Neural cell (in vitro differentiated cells): ENCODE results near the gene SRRM2.

Experiments used
- CTCF ChIP-seq: fragments of 450-650 bp; IDR thresholded peaks from 2 replicates; pipeline ENCODE4 v1.5.1; 2014; ENCODE audit warnings: antibody characterized with exemption, mild to moderate bottlenecking, moderate library complexity; ENCODE audit not compliant: poor library complexity, severe bottlenecking
- EP300 ChIP-seq: fragments of 450-650 bp; conservative IDR thresholded peaks from 2 replicates; pipeline ENCODE4 v1.6.1; 2014; ENCODE audit warnings: antibody characterized with exemption, mild to moderate bottlenecking, moderate library complexity; ENCODE audit not compliant: poor library complexity, severe bottlenecking
- EZH2 ChIP-seq: fragments of 200-600, 300-800 bp; shearing (Covaris generic), sonication (generic); IDR thresholded peaks from 2 replicates; pipeline ENCODE4 v1.6.1; 2014; ENCODE audit warnings: antibody characterized with exemption, low read length, borderline replicate concordance, mild to moderate bottlenecking; ENCODE audit not compliant: insufficient read depth, poor library complexity, severe bottlenecking
- MXI1 ChIP-seq: fragments of 450-650 bp; conservative IDR thresholded peaks from 2 replicates; pipeline ENCODE4 v1.6.1; 2014; ENCODE audit warnings: antibody characterized with exemption, mild to moderate bottlenecking; ENCODE audit not compliant: poor library complexity, severe bottlenecking
- POLR2AphosphoS5 ChIP-seq: IDR thresholded peaks from 2 replicates; pipeline ENCODE4 v1.6.1; 2012
- RAD21 ChIP-seq: fragments of 450-650 bp; conservative IDR thresholded peaks from 2 replicates; pipeline ENCODE4 v1.6.1; 2014; ENCODE audit warnings: antibody characterized with exemption, mild to moderate bottlenecking, moderate library complexity
- SMC3 ChIP-seq: fragments of 450-650 bp; conservative IDR thresholded peaks from 2 replicates; pipeline ENCODE4 v1.6.1; 2014; ENCODE audit warnings: antibody characterized with exemption, mild to moderate bottlenecking, moderate library complexity; ENCODE audit not compliant: poor library complexity
- TAF1 ChIP-seq: IDR thresholded peaks from 2 replicates; pipeline ENCODE4 v1.6.1; 2012; ENCODE audit warnings: low read depth
- TF ChIP-seq, protein P1 (sequence below): IDR thresholded peaks from 2 replicates; pipeline ENCODE4 v1.6.1; 2012; ENCODE audit warnings: borderline replicate concordance

DNA sequence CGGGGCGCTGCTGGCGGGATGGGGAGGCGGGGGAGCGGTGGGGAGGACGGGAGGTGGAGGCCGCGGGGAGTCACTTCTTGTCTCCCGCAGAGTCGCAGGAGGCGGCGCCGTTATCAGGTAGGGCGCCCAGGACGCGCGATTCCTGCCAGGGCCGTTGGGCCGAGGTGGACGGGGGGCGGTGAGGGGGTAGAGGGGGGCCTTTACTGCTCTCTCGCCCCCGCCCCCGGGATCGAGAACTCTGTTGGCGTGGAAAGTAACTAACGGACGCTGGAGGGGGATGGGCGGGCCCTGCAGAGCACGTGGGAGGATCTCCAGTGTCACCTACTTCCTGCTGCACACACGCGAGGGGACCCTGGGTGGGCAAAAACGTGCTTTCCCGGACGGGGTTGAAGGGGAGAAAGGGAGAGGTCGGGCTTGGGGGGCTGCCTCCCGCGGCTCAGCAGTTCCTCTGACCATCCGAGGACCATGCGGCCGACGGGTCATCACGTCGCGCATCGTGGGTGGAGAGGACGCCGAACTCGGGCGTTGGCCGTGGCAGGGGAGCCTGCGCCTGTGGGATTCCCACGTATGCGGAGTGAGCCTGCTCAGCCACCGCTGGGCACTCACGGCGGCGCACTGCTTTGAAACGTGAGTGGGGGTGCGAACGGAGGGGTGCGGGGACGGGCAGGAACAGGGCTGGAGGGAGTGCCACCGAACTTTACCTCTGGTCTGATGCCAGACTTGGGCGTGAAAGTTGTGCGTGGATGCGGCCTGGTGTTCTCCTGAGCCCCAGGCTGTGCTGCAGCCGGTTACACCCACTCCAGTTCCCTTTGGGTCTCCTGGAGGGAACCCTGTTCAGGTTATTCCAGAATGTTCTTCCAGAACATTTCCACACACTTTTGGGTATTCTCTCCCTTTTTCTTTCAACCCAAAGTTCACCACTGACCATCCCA is 65.2 kb downstream of the SRRM2 start:
- TF ChIP-seq CTCF (no peak), EZH2 (no peak), SMC3 (no peak), POLR2AphosphoS5 (no peak), TAF1 (no peak), EP300 (no peak), RAD21 (no peak), MXI1 (no peak)
- TF ChIP-seq, protein P1, sequence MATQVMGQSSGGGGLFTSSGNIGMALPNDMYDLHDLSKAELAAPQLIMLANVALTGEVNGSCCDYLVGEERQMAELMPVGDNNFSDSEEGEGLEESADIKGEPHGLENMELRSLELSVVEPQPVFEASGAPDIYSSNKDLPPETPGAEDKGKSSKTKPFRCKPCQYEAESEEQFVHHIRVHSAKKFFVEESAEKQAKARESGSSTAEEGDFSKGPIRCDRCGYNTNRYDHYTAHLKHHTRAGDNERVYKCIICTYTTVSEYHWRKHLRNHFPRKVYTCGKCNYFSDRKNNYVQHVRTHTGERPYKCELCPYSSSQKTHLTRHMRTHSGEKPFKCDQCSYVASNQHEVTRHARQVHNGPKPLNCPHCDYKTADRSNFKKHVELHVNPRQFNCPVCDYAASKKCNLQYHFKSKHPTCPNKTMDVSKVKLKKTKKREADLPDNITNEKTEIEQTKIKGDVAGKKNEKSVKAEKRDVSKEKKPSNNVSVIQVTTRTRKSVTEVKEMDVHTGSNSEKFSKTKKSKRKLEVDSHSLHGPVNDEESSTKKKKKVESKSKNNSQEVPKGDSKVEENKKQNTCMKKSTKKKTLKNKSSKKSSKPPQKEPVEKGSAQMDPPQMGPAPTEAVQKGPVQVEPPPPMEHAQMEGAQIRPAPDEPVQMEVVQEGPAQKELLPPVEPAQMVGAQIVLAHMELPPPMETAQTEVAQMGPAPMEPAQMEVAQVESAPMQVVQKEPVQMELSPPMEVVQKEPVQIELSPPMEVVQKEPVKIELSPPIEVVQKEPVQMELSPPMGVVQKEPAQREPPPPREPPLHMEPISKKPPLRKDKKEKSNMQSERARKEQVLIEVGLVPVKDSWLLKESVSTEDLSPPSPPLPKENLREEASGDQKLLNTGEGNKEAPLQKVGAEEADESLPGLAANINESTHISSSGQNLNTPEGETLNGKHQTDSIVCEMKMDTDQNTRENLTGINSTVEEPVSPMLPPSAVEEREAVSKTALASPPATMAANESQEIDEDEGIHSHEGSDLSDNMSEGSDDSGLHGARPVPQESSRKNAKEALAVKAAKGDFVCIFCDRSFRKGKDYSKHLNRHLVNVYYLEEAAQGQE: no peak
